SW480 (cell line): Measurements from ENCODE around the gene MYO19.
A peak's percentile ranks its signal among the peaks of the same experiment; 100 is the strongest.

Source experiments
- DNase-seq: peaks from one replicate; pipeline ENCODE4 v3.0.0-alpha.2; 2016; ENCODE audit warnings: low spot score

Gene MYO19

GRCh38 chr17:36534840-36535668 lies at the start of gene MYO19, which contains the start of gene PIGW:
MYO19 (minus strand) TSS chr17:36534868; CDS start chr17:36532538, 2,330 bp downstream.
PIGW (plus strand) TSS chr17:36534987; CDS start chr17:36537102, 2,115 bp downstream.
- peak; percentile 91 for DNase-seq

DNA sequence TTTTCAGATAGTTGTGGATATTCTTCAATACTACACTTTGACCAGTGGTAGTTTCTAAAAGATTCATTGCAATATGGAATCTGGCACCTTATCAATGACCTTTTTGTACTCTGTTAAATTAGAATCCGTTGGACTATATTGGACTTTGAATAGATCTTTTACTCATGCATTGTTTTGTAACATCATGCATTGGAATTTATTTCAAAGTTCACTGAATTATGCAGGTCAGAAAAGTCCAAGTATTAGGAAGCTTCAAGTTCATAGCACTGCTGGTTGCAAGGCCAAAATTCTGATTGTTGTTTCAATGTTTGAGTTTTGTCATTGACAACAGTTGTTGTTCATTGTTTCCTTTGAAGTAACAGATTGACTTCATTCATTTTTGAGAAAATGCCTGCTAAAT lies 49.1 kb upstream of the MYO19 start:
- DNase-seq, result no peak

DNA sequence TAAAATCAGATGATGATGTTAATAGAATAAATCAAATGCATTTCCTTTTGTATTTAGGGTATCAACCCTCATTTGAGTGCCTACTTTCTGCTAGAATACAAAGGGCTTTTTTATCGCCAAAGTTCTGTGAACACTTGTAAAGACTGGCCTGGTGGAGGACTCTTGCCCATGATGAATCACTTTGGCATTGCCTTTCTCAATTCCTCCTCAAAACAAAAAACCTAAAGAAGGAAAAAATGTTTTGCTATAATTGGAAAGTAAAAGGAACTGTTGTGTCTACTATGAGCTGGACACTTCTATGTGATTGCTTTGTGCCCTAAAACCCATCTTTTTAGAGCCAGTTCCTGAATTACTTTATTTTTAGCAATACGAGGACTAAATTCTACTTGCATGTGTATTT lies 44.0 kb upstream of the MYO19 start:
- no peak for DNase-seq

DNA sequence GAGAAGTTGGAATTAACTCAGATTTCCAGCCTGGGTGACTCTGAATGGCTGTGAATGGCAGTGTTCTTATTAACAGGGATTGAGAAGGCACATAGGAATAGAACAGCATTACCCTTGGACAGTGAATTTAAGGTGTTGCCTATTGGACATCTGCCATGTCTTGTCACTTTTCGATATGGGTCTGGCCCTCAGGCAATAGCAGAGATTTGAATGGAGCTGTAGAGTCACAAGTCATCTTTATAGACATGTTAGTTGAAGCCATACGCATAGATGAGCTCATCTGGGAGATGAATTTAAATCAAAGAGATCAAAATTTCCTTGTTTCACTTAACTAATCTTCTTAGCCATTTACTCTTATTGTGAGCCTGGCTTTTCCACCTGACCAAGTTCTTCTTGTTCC lies 42.1 kb upstream of the MYO19 start:
- DNase-seq, result no peak

DNA sequence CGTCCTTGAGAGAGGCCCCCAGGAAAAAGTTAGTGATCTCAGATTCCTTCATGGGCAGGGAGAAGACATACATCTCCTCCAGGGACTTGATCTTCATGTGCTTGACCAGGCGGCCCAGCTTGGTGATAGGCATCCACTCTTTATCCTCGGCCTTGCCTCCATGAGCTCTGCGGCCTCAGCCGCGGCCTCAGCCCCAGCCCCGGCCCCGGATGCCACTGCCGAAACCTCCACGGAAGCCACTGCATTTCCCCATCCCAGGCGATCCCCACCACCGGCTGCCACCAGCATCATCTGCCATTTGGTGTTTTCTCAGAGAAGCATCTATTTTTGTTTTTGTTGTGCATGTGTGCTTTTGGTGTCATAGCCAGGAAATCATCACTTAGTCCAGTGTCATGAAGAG lies 40.4 kb upstream of the MYO19 start:
- DNase-seq, result no peak

DNA sequence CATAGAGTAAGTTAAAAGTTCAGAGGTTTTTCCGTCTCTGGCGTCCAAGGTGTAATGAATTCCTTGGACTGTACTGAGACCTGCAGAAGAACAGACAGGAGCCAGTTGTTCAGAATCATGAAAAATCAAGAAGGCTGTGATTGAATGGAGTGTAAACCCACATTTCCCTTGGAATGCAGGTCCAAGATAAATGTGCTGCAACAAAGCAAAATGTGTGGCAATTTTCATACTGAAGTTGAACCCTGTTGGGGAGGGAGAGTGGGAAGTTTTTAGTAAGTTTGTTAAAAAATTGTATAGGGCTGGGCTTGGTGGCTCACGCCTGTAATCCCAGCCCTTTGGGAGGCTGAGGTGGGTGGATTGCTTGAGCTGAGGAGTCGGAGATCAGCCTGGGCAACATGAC lies 31.4 kb upstream of the MYO19 start:
- no peak for DNase-seq

DNA sequence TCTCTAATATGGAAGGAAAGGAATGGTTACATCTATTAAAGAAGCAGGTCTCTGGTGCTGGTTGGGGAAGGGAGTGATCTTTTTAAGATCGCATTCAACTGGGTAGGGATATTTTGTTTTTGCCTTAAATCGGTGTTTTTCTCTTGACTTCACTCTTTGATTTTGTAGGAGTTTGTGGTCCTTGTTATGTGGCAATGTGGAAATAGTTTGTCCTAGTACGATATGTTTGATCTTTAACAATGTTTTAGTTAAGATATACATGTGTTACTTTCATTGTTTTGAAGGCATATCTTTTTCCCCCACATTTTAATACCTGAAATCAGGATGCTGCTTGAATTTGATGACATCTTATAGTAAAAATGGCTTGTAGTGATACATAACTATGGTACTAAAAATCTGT lies 18.8 kb upstream of the MYO19 start:
- DNase-seq, result no peak

- no peak for DNase-seq
Measured at GRCh38 chr17:36550491-36551417, 16.1 kb upstream of the MYO19 start.

GRCh38 chr17:36547776-36548175 lies 13.1 kb upstream of the MYO19 start:
- DNase-seq, result no peak

DNA sequence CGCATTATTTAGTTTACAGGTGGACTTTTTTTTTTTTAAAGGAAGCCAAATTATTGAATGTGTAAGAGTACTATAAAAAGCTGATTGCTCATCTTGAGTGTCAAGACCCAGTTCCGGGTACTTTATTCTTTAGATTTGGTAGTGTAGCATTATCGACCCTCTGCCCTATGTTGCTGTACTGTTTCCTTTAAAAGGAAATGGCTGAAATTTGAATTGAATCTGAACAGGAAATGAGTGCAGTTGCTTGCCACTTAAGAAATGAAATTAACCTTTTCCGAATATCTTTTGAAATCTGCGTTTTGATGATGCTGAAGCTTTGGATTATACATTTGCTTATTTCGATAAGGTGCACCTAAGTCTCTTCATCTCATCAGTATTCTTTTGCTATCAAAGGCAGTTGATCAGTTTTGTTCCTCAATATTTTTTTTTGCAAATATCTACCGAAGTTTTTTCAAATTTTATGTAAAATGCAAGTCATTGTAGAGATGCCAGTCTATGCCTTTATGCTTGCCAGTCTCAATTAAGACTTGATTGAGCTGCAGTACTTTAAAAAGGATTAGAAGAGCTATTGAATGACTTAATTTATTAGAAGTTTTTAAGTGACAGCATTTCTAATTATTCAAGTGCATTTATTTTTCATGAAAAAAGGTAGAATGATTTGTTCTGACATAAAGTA lies 11.9 kb upstream of the MYO19 start:
- DNase-seq, result no peak

DNA sequence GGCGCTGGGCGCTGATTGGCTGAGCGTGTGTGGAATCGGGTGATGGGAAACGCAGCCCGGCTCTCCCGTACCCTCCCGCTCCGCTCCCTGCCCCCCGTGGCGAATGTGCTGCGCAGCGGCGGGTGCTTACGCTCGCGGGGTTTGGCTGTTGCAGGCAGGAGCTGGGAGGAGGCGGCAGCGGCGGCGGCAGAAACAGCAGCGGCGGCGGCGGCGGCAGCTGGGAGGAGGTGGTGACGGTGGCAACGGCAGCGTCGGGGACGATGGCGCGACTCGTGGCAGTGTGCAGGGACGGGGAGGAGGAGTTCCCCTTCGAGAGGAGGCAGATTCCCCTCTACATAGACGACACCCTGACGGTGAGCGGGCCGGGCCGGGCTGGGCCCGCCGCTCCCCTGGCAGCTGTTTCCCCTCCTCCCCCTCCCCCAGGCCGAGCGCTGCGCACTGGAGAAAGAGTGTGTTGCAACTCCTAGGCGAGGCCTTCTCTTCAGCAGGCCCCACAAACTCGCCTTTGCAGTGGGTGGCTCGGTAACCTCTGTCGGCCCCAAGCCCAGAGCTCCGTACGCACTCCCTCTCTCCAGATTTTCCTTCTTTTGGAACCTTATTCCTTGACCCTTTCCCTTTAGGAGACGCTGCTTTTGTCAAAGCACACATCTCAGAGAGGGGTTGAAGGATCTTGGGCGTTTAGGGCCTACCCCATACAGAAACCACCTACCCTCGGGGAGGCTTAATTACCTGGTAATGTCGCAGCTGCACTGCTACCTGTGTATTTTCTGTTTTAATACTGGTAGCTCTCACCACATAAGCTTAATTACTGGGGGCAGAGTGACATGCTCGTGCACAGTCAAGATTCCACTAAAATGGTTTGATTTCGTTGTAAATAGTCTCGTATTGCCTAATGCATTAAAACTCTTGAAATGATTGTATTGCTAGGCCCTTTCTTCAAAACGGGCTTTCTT lies 11.1 kb upstream of the MYO19 start:
- DNase-seq, result peak; percentile 96

GRCh38 chr17:36545077-36545464 lies 10.4 kb upstream of the MYO19 start:
- no peak for DNase-seq

DNA sequence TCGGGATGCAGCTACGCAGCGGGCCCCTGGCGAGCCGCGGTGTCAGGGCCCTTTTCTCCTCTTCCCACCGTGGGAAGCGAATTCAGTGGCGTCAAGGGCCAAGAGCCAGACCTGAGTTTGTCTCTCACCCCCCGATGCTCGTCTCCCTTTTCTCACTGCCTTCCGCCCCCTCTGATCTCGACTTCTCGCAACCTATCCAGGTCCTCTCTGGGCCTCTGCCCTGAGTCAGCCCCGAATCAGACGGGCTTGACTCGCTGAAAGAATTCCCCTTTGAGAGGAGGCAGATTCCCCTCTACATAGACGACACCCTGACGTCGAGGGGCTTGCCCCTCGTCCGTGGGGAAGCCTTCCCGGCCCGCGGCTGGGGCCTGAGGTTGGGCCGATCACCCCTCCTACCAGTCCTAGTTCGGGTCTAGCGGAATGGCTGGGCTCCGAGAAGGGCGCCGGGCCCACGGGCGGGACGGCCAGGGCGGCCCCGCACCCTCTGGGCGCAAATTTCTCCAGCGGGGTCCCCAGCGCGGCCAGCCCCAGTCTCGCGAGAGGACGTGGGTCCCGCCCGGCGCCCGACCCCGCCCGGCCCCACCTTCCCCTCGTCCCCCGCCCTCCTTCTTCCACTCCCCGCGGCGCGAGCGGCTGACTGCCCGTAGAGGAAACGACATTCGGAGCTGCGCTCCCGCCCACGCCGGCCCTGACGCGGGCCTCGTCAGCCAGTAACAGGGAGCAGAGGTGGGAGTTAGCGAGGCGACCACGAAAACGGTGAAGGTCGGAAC lies 9.8 kb upstream of the MYO19 start, which contains the start of gene GGNBP2:
TSS of gene GGNBP2 (plus strand) at position 613 of the 770 bp plus-strand sequence. CDS start 806 bp downstream, outside the sequence.
- DNase-seq, result peak; percentile 89

GRCh38 chr17:36544044-36544306 lies 9.3 kb upstream of the MYO19 start:
- no peak for DNase-seq

DNA sequence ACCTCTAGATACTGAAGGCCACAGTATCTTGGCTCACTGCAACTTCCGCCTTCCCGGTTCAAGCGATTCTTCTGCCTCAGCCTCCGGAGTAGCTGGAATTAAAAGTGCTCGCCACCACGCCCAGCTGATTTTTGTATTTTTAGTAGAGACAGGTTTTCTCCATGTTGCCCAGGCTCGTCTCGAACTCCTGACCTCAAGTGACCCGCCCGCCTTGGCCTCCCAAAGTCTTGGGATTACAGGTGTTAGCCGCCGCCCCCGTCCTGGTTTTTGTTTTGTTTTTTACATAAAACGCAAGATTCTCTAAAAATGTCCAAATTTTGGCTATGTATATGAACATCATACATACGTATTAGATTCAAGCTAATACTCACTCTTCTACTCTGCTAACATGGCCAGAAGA lies 8.1 kb upstream of the MYO19 start:
- no peak for DNase-seq

DNA sequence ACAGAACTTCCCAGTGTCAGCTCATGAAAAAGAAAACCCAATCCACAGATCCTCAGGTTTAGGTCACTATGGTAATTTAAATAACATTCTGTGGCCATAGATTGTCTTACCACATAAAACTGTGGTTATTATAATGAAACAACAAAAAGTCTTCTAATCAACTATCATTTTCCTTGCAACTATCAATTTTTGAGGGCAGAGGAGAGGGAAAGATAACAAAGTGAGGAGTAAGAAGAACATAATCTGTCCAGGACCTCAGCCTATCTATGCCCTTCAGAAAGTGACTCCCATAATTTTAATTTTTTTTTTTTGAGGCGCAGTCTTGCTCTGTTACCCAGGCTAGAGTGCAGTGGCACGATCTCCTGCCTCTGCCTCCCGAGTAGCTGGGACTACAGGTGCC lies 6.0 kb upstream of the MYO19 start:
- DNase-seq, result no peak

- no peak for DNase-seq
Measured at GRCh38 chr17:36535669-36536081, 1.0 kb upstream of the MYO19 start.

- DNase-seq, result peak; percentile 69
Measured at GRCh38 chr17:36533935-36534839, 481 bp downstream of the MYO19 start.

DNA sequence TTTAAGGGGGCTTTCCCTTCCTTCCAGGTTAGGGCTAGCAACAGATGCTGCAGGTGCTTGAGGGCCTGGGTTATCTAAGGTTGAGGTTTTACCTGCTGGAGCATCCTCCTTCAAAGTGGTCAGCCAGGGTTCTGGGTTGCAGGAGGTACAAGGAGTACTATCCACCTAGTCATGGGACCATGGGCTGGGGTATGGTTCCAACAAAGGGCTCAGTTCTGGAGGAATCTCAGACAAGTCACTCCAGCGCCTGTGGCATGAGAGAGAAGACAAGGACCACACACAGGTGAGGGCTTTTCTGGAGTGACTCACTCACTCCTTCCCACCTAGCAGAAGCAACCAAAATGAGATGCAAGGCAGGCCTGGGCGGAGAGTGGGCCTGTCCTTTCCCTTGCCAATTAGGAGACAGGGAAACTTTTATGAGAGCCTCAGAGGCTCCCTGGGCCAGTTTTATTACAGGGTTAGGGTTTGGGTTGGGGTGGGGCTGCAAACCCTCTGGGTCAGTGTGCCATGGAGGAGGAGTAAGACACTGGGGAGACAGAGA lies 2.2 kb downstream of the MYO19 start:
- DNase-seq, result no peak
